NCI-H2107 treated with DMSO at 0.1 percent for 48 hours (cell line): ENCODE data around the gene TROAP.

Experiments used
- DNase-seq: peaks from one replicate; lab custom pipeline; 2025; ENCODE audit not compliant: unreplicated experiment; lab: John Stamatoyannopoulos, UW

The TROAP gene

GRCh38 chr12:49341777-49342065 is 18.7 kb downstream of the TROAP start:
- DNase-seq = no peak

GRCh38 chr12:49342066-49342913 is 19.2 kb downstream of the TROAP start:
- DNase-seq = peak; percentile 67

GRCh38 chr12:49342914-49343731 is 20.1 kb downstream of the TROAP start:
- DNase-seq = no peak

DNA sequence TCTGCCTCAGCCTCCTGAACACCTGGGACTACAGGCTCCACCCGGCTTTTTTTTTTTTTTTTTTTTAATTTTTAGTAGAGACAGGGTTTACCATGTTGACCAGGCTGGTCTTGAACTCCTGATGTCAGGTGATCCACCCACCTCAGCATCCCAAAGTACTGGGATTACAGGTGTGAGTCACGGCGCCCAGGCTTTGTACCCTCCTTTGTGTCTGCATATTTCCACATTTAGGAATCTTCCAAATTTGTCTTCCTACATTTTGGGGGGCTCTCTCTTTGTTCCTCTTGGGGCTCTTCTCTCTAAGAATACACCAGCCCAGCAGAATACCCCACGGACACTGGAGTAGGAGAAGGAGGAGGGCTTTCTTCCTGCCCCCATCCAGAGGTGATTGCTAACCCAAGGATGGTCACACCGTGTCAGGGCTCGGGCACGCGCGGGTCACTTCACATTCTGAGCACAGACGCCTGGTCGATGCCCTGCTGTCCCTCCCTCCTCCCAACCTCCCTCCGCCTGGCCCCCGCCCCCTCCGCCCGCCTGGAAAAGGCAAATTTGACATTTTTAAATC is 21.5 kb downstream of the TROAP start:
- DNase-seq = no peak

GRCh38 chr12:49345051-49345824 is 22.2 kb downstream of the TROAP start:
- no peak for DNase-seq

- DNase-seq = no peak
These were observed 23.0 kb downstream of the TROAP start for GRCh38 chr12:49345825-49346658.

DNA sequence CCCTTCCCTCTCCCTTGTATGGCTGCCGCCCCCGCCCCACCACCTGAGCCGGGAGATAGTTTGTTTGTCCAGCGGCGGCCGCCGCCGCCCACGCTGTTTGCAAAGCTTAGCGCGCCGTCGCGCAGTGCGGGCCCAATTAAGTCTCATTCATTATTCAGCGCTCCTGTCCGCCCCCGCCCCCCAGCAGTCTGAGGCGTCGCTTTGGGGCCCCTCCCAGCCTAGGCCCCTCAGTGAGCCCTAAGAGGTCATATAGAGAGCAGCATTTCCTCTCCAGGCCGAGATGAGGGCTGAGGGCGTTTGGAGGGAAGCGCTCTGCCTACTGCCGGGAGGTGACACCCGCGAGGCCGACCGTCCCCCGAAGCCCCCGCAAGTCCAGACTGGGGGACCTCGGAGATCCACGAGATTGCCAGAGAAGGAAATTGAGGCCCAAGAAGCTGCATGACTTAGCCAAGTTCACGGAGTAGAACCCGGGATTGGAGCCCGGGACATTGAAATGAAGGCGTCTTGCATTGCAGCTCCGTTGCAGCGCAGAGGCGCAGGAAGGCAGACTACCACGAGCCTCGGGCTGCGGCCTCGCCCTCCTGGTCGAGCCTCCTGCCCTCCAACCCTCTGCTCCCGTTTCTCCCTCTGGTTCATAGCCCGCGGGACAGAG is 23.7 kb downstream of the TROAP start, which contains the start of gene DNAJC22:
Gene DNAJC22 (plus strand): TSS at position 230 of the 652 bp plus-strand sequence. CDS start 1,985 bp downstream, outside the sequence.
- DNase-seq = no peak

GRCh38 chr12:49347311-49348193 is 24.5 kb downstream of the TROAP start:
- peak; percentile 39 for DNase-seq

DNA sequence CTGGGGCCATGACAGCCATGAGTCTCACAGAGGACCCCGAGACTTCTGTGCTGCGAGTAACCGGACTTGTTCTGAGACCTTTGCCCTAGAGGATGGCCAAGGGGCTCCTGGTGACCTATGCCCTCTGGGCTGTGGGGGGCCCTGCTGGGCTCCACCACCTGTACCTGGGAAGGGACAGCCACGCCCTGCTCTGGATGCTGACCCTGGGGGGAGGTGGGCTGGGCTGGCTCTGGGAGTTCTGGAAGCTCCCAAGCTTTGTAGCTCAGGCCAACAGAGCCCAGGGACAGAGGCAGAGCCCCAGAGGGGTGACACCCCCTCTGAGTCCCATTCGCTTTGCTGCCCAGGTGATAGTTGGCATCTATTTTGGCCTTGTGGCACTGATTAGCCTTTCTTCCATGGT is 25.7 kb downstream of the TROAP start:
- no peak for DNase-seq

- DNase-seq = no peak
These were observed 26.2 kb downstream of the TROAP start for GRCh38 chr12:49349266-49349665.

DNA sequence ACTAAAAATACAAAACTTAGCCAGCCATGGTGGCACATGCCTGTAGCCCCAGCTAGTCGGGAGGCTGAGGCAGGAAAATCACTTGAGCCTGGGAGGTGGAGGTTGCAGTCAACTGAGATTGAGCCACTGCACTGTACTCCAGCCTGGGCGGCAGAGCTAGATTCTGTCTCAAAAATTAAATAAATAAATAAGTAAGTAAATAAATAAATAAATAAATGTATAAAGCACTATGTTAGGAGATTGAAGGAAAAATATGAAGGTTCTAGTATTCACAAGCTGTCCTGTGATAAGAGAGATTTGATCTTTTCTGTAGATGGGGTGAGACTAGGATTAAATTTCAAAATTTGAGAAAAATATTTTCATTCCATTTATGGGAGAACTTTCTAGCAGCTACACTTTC is 29.3 kb downstream of the TROAP start:
- DNase-seq = no peak

DNA sequence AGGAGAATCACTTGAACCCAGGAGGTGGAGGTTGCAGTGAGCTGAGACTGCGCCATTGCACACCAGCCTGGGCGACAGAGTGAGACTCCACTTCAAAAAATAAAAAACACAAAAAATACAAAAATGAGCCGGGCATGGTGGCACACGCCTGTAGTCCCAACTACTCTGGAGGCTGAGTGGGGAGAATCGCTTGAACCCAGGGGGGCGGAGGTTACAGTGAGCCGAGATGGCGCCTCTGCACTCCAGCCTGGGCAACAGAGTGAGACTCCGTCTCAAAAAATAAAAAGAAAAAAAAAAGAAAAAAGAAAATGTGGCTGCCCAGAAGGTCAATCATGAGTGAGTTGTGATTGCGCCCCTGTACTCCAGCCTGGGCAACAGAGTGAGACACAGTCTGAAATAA is 32.9 kb downstream of the TROAP start:
- no peak for DNase-seq

- no peak for DNase-seq
These were observed 34.1 kb downstream of the TROAP start for GRCh38 chr12:49357103-49357678.

- peak; percentile 74 for DNase-seq
These were observed 35.6 kb downstream of the TROAP start for GRCh38 chr12:49358483-49359141.

DNA sequence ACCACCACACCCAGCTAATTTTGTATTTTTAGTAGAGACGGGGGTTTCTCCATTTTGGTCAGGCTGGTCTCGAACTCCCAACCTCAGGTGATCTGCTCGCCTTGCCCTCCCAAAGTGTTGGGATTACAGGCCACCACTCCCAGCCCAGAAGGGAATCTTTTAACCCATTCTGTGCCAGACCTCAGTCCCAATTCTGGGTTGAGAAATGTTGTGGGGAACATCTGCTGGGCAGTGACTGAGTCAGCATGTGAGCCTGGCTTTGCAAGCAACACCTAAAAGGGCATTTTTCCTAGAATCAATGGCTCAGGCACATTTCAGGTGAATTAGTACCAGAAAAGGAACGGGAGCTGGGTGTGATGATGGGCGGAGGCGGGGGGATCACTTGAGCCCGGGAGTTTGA is 36.6 kb downstream of the TROAP start:
- no peak for DNase-seq

DNA sequence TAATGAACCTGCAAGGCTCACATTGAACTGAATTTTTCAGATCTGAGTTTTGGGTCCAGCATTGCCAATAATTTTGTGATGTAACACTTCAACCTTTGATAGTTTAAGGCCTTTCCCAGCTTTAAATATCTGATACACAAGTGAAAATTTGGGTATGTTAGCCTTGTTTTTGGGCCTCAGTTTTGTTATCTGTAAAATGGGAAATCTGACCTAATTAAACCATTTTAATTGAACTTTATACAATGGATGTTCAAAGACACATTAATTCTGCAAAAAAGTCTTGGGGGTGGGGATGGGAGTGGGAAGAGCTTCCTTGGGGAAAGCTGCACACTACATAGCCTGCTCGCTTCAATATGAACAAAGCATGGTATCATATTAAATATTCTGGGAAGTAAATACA is 39.0 kb downstream of the TROAP start:
- DNase-seq = no peak

DNA sequence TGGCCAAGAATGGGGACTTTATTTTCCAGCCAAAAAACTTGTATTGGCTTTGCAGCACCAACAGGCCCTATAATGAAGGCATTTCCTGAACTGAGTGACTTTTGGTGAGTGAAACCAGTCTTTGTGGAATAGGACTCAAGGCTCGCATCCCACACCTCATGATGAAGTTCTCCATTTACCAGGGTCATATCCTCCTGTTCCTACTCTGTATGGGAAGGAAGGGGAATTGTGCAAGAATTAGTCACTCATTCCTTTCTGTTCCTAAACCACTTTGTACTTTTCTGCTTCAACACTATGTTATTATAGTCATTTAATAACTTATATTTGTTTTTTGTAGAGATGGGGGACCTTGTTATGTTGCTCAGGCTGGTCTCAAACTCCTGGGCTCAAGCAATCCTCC is 41.9 kb downstream of the TROAP start:
- no peak for DNase-seq

- peak; percentile 22 for DNase-seq
These were observed 42.5 kb downstream of the TROAP start for GRCh38 chr12:49365542-49365941.
